H1 (cell line): ENCODE data around the gene CIZ1. TPM values are rescaled to one million over a fixed set of nuclear protein-coding genes. Genes with fewer than 3 reads are reported as not detected.

ENCODE experiments used
- CTCF ChIA-PET: fragments of 300-600 bp; sonication (Branson Sonifier 250); formaldehyde crosslinking; loops from one replicate; lab custom pipeline; 2021; ENCODE audit not compliant: partially characterized antibody; lab: Charles Lee
- POLR2A ChIA-PET: fragments of 300-600 bp; sonication (Branson Sonifier 250); formaldehyde crosslinking; loops from one replicate; lab custom pipeline; 2021; ENCODE audit warnings: inconsistent platforms; ENCODE audit not compliant: partially characterized antibody; lab: Charles Lee
- DNase-seq, 2 experiments: peaks; one replicate each; pipeline versions ENCODE4 v3.0.0 to v3.0.0-alpha.2; 2010 to 2022; ENCODE audit warnings: low spot score in 2 of 2, low read depth in 1 of 2, mixed read lengths in 1 of 2
- FAIRE-seq: peaks from 2 replicates; lab custom pipeline; 2011; peaks lifted over from hg19 to GRCh38; lab: Jason Lieb, UNC
- H2AFZ ChIP-seq: 2 replicates; pipeline ENCODE4 v1.8.1; 2012; ENCODE audit warnings: low read length, inconsistent platforms
- H2AK5ac ChIP-seq: 2 replicates; pipeline ENCODE4 v1.6.1; 2013; ENCODE audit warnings: low read depth, low read length
- H2BK120ac ChIP-seq: replicated peaks from 2 replicates; pipeline ENCODE3; 2013; ENCODE audit warnings: low read depth, low read length, inconsistent platforms
- H2BK12ac ChIP-seq: 2 replicates; pipeline ENCODE4 v1.6.1; 2013; ENCODE audit warnings: low read depth, low read length
- H2BK15ac ChIP-seq: 2 replicates; pipeline ENCODE4 v1.6.1; 2013; ENCODE audit warnings: low read length
- H2BK20ac ChIP-seq: 2 replicates; pipeline ENCODE4 v1.6.1; 2013; ENCODE audit warnings: low read length
- H2BK5ac ChIP-seq: 2 replicates; pipeline ENCODE4 v1.6.1; 2013; ENCODE audit warnings: low read depth, low read length
- H3K14ac ChIP-seq: 2 replicates; pipeline ENCODE4 v1.6.1; 2013; ENCODE audit warnings: inconsistent platforms; ENCODE audit not compliant: insufficient read length
- H3K18ac ChIP-seq: 2 replicates; pipeline ENCODE4 v1.6.1; 2013; ENCODE audit warnings: low read length; ENCODE audit errors: extremely low read depth
- H3K23ac ChIP-seq: 2 replicates; pipeline ENCODE4 v1.6.1; 2013; ENCODE audit warnings: inconsistent platforms; ENCODE audit not compliant: insufficient read length
- H3K23me2 ChIP-seq: 2 replicates; pipeline ENCODE4 v1.6.1; 2013; ENCODE audit warnings: low read depth, low read length
- H3K27ac ChIP-seq: 2 replicates; pipeline ENCODE4 v1.6.1; 2011; ENCODE audit warnings: low read depth, low read length, inconsistent platforms
- H3K27me3 ChIP-seq, 4 experiments: replicated peaks in 1 of 4; 1 replicate in 1 of 4; 2 replicates in 3 of 4; pipeline versions ENCODE4 v1.6.1 to v1.8.1; 2011 to 2013; ENCODE audit warnings: low read length in 3 of 4, mild to moderate bottlenecking in 3 of 4, inconsistent platforms in 2 of 4, mixed read lengths in 2 of 4, moderate library complexity in 1 of 4; ENCODE audit not compliant: control insufficient read depth in 3 of 4, insufficient read depth in 3 of 4; ENCODE audit errors: extremely low read depth in 1 of 4
- H3K36me3 ChIP-seq, 4 experiments: 2 replicates each; pipeline versions ENCODE4 v1.6.1 to v1.8.1; 2011 to 2013; ENCODE audit warnings: mild to moderate bottlenecking in 4 of 4, low read length in 3 of 4, moderate library complexity in 2 of 4, control low read depth in 1 of 4, inconsistent platforms in 1 of 4; ENCODE audit not compliant: insufficient read depth in 4 of 4, control insufficient read depth in 2 of 4
- H3K4ac ChIP-seq: replicated peaks from 2 replicates; pipeline ENCODE3; 2013; ENCODE audit warnings: low read length, low read depth, mixed read lengths, inconsistent platforms; ENCODE audit not compliant: insufficient read length
- H3K4me1 ChIP-seq, 4 experiments: replicated peaks in 1 of 4; 1 replicate in 1 of 4; 2 replicates in 3 of 4; pipeline versions ENCODE4 v1.6.1 to v1.8.1; 2011 to 2013; ENCODE audit warnings: low read length in 3 of 4, inconsistent platforms in 2 of 4, mixed read lengths in 1 of 4; ENCODE audit not compliant: insufficient read depth in 4 of 4, control insufficient read depth in 3 of 4
- H3K4me2 ChIP-seq, 2 experiments: 2 replicates each; pipeline versions ENCODE4 v1.6.1 to v1.8.1; 2011 to 2013; ENCODE audit warnings: low read depth in 2 of 2, low read length in 2 of 2, control low read depth in 1 of 2, inconsistent platforms in 1 of 2, mild to moderate bottlenecking in 1 of 2; ENCODE audit not compliant: insufficient read depth in 1 of 2
- H3K4me3 ChIP-seq, 4 experiments: fragments of 200-600, 300-600 bp in 1 of 4; sonication (generic), shearing (Covaris generic), sonication (Bioruptor Twin) in 1 of 4; 2 replicates each; pipeline versions ENCODE4 v1.5.1 to v1.8.1; 2011 to 2016; ENCODE audit warnings: low read length in 4 of 4, low read depth in 3 of 4, control low read depth in 2 of 4, inconsistent platforms in 2 of 4, mild to moderate bottlenecking in 2 of 4, mixed read lengths in 1 of 4, moderate library complexity in 1 of 4; ENCODE audit not compliant: insufficient read depth in 2 of 4; ENCODE audit errors: extremely low read depth in 1 of 4
- H3K56ac ChIP-seq: replicated peaks from 2 replicates; pipeline ENCODE3; 2013; ENCODE audit warnings: low read depth, mild to moderate bottlenecking, mixed read lengths, low read length, inconsistent platforms; ENCODE audit not compliant: insufficient read length
- H3K79me1 ChIP-seq: 2 replicates; pipeline ENCODE4 v1.6.1; 2013; ENCODE audit warnings: low read depth, low read length, control low read depth
- H3K79me2 ChIP-seq, 2 experiments: 2 replicates each; pipeline versions ENCODE4 v1.6.1 to v1.8.1; 2012 to 2013; ENCODE audit warnings: low read length in 2 of 2, mild to moderate bottlenecking in 2 of 2, inconsistent platforms in 1 of 2; ENCODE audit not compliant: insufficient read depth in 2 of 2, control insufficient read depth in 1 of 2
- H3K9ac ChIP-seq, 4 experiments: replicated peaks in 1 of 4; 1 replicate in 1 of 4; 2 replicates in 3 of 4; pipeline versions ENCODE4 v1.6.1 to v1.8.1; 2011 to 2013; ENCODE audit warnings: low read depth in 3 of 4, low read length in 3 of 4, control low read depth in 2 of 4, mild to moderate bottlenecking in 2 of 4, moderate library complexity in 2 of 4, inconsistent platforms in 1 of 4; ENCODE audit errors: extremely low read depth in 1 of 4
- H3K9me3 ChIP-seq, 2 experiments: 2 replicates each; pipeline versions ENCODE4 v1.6.1 to v1.8.1; 2012 to 2013; ENCODE audit warnings: mild to moderate bottlenecking in 2 of 2, moderate library complexity in 2 of 2, control low read depth in 1 of 2, inconsistent platforms in 1 of 2, low read depth in 1 of 2, low read length in 1 of 2, mixed read lengths in 1 of 2; ENCODE audit not compliant: insufficient read depth in 2 of 2
- H4K20me1 ChIP-seq, 2 experiments: replicated peaks in 1 of 2; 2 replicates each; pipeline versions ENCODE3 to v1.8.1; 2011 to 2013; ENCODE audit warnings: inconsistent platforms in 2 of 2, low read length in 2 of 2, mild to moderate bottlenecking in 1 of 2; ENCODE audit not compliant: insufficient read depth in 2 of 2, control insufficient read depth in 1 of 2
- H4K5ac ChIP-seq: 2 replicates; pipeline ENCODE4 v1.6.1; 2013; ENCODE audit warnings: low read length, low read depth, mixed read lengths, inconsistent platforms; ENCODE audit not compliant: insufficient read length
- H4K8ac ChIP-seq: 2 replicates; pipeline ENCODE4 v1.8.0; 2013; ENCODE audit warnings: mild to moderate bottlenecking, moderate library complexity, low read length, inconsistent platforms; ENCODE audit not compliant: insufficient read depth; ENCODE audit errors: extremely low read depth
- H4K91ac ChIP-seq: replicated peaks from 2 replicates; pipeline ENCODE3; 2013; ENCODE audit warnings: low read length, mixed read lengths, inconsistent platforms; ENCODE audit not compliant: insufficient read length
- ATF3 ChIP-seq: IDR thresholded peaks from 2 replicates; pipeline ENCODE4 v1.6.1; 2011; ENCODE audit warnings: low read depth, mild to moderate bottlenecking, low read length; ENCODE audit not compliant: insufficient read depth
- BACH1 ChIP-seq: IDR thresholded peaks from 2 replicates; pipeline ENCODE4 v1.6.1; 2012; ENCODE audit warnings: low read length, improper control_type of control experiment
- BCL11A ChIP-seq, 2 experiments: IDR thresholded peaks; one replicate each; pipeline ENCODE4 v1.6.1; 2011; ENCODE audit warnings: low read depth in 2 of 2, low read length in 2 of 2, mild to moderate bottlenecking in 2 of 2
- CEBPB ChIP-seq: IDR thresholded peaks from 2 replicates; pipeline ENCODE4 v1.6.1; 2012; ENCODE audit warnings: low read depth, low read length
- CHD1 ChIP-seq: IDR thresholded peaks from 2 replicates; pipeline ENCODE4 v1.6.1; 2012; ENCODE audit warnings: low read depth, low read length, improper control_type of control experiment
- EGR1 ChIP-seq: IDR thresholded peaks from 2 replicates; pipeline ENCODE4 v1.6.1; 2011; ENCODE audit warnings: low read depth, low read length, borderline replicate concordance
- GABPA ChIP-seq: IDR thresholded peaks from 2 replicates; pipeline ENCODE4 v1.6.1; 2011; ENCODE audit warnings: mild to moderate bottlenecking, low read length, moderate library complexity, borderline replicate concordance; ENCODE audit not compliant: insufficient read depth
- HDAC6 ChIP-seq: IDR thresholded peaks from one replicate; pipeline ENCODE4 v1.7.1; 2012; ENCODE audit warnings: low read depth, mild to moderate bottlenecking, inconsistent platforms, low read length, moderate library complexity
- JUND ChIP-seq: IDR thresholded peaks from 2 replicates; pipeline ENCODE4 v1.6.1; 2011; ENCODE audit warnings: mild to moderate bottlenecking, improper control_type of control experiment, low read length
- NRF1 ChIP-seq: IDR thresholded peaks from 2 replicates; pipeline ENCODE4 v1.6.1; 2011; ENCODE audit warnings: mild to moderate bottlenecking, low read depth, low read length, improper control_type of control experiment
- SIN3A ChIP-seq, 2 experiments: IDR thresholded peaks in 1 of 2; conservative IDR thresholded peaks in 1 of 2; 2 replicates each; pipeline ENCODE4 v1.6.1; 2011 to 2012; ENCODE audit warnings: low read length in 2 of 2, improper control_type of control experiment in 1 of 2, low read depth in 1 of 2, mild to moderate bottlenecking in 1 of 2
- SIRT6 ChIP-seq: IDR thresholded peaks from one replicate; pipeline ENCODE4 v1.7.1; 2012; ENCODE audit warnings: low read length, inconsistent platforms
- WGBS, 2 experiments: shearing (Covaris generic) in 1 of 2; methylation state at CpG; one replicate each; pipeline versions ENCODE4 v1.1.6 to v1.1.7; 2013 to 2015; ENCODE audit warnings: low lambda C conversion rate in 2 of 2, mixed read lengths in 2 of 2, inconsistent platforms in 1 of 2, low coverage in 1 of 2, missing lambda C conversion rate in 1 of 2; ENCODE audit not compliant: insufficient replicate concordance in 2 of 2, insufficient coverage in 1 of 2, insufficient read length in 1 of 2; ENCODE audit errors: extremely low coverage in 1 of 2, missing lambda C conversion rate in 1 of 2; 5-methylcytosine and 5-hydroxymethylcytosine counted together
- polyA plus RNA-seq, 7 experiments: library from polyadenylated mRNA; depleted of rRNA in 3 of 7; stranded (reverse) in 5 of 7; unstranded in 2 of 7; fragments of >200 nt in 5 of 7; fragments of 200-250 nt in 2 of 7; gene quantifications; 1 replicate in 5 of 7; 2 replicates in 1 of 7; 4 replicates in 1 of 7; pipeline versions ENCODE4 v1.2.1 to v1.2.3, GENCODE V29; 2011 to 2013; ENCODE audit warnings: missing spikeins in 2 of 7, mixed read lengths in 2 of 7
- total RNA-seq: library from RNA; stranded (reverse); fragmentation: NEBNext Ultra II Directional; extraction: Animal tissue kit (Norgen Biotek cat#: 25700); gene quantifications from 2 replicates; pipeline ENCODE4 v1.2.1, GENCODE V29; 2021

The CIZ1 gene
- total and polyA plus RNA-seq, 2 of the 8 experiments (the other 6 are each of a cell fraction or from before 2014, with no cell fraction given) = 66.0 to 107 TPM

GRCh38 chr9:128190013-128190412 is 1.4 kb downstream of the CIZ1 start:
- CTCF ChIA-PET = interaction anchor here (0.7 to 2.8 kb wide), 11 partner anchors 9 to 151 kb away, joined by 3 to 16 read pairs (median 4); no protein-coding TSS in a partner anchor
- Histone ChIP-seq H4K20me1 (peaks cover 0 to 6% of the 10 kb centered on the region in 2 experiments), H3K14ac (no peak overlapping the region), H2BK120ac (no peak overlapping the region), H3K27me3 (no peaks in the 10 kb centered on the region), H3K23ac (no peak overlapping the region), H4K5ac (no peak overlapping the region), H3K56ac (no peak overlapping the region), H2BK12ac (no peak overlapping the region), H3K18ac (no peak overlapping the region), H3K4me2 (peak overlapping the region in 1 of 2 experiments; percentile 86; a peak in 1 of 4 replicates), H2BK5ac (no peak overlapping the region), H2BK20ac (no peak overlapping the region), H2BK15ac (no peak overlapping the region), H3K79me1 (no peaks in the 10 kb centered on the region; the same call in 1 of the 2 replicates), H2AK5ac (no peak overlapping the region), H3K23me2 (peaks cover 10% of the 10 kb centered on the region; the same call in 1 of the 2 replicates), H3K36me3 (peaks cover 0 to 15% (median 6%) of the 10 kb centered on the region in 4 experiments; a peak in 5 of 8 replicates), H3K27ac (no peak overlapping the region), H4K8ac (no peak overlapping the region), H3K4me3 (no peak overlapping the region), H3K4ac (no peak overlapping the region), H2AFZ (no peak overlapping the region), H3K4me1 (peaks cover 0 to 11% (median 4%) of the 10 kb centered on the region in 4 experiments; a peak in 4 of 7 replicates), H3K9ac (no peak overlapping the region), H4K91ac (no peak overlapping the region), H3K9me3 (no peaks in the 10 kb centered on the region), H3K79me2 (no peaks in the 10 kb centered on the region)
- POLR2A ChIA-PET = interaction anchor here (0.8 to 3.3 kb wide), 8 partner anchors 9 to 40 kb away, joined by 3 to 13 read pairs (median 5); no protein-coding TSS in a partner anchor
- DNase-seq (no peak), FAIRE-seq (no peak)
- WGBS, 2 experiments = 96% methylated on average over 2 of the region's 2 CpGs; no CpG with 5 or more reads in 1 of the 2 experiments
- TF ChIP-seq SIN3A (conservative IDR thresholded peaks at IDR 0.05 in 1 of 2, IDR thresholded peaks at IDR 0.05 in 1 of 2; ENCODE audit: low read depth in 1 of 2, low read length in 2 of 2) (no peak), EGR1 (no peak), CHD1 (no peak), GABPA (no peak), SIRT6 (no peak), ATF3 (no peak), BCL11A (IDR thresholded peaks at IDR 0.05; ENCODE audit: low read depth in 2 of 2, low read length in 2 of 2) (no peak), CEBPB (no peak), NRF1 (no peak), BACH1 (no peak), JUND (no peak), HDAC6 (no peak)
